NB4 (cell line): ENCODE results near the gene SLC27A1.

Source experiments
- CTCF ChIP-seq: IDR thresholded peaks from one replicate; pipeline ENCODE4 v1.5.1; 2012; ENCODE audit warnings: low read depth, low read length
- POLR2A ChIP-seq: IDR thresholded peaks from 2 replicates; pipeline ENCODE4 v1.6.1; 2011; ENCODE audit warnings: mild to moderate bottlenecking; ENCODE audit not compliant: insufficient read length; ENCODE audit errors: extremely low read depth

GRCh38 chr19:17543986-17544385 lies 73.7 kb downstream of the SLC27A1 start:
- no peak for TF ChIP-seq CTCF
- TF ChIP-seq POLR2A = no peak
